Brain pericyte (primary cell): ENCODE results near the gene FSTL4.
"Not testable (repeated sequence)": the region's sequence is repeated elsewhere in the genome, so short reads cannot be mapped to it uniquely, and the experiment has no call there.

Source experiments
- DNase-seq: peaks from one replicate; pipeline ENCODE4 v3.0.0-alpha.2; 2012; ENCODE audit warnings: low read depth, low spot score

The FSTL4 gene

DNA sequence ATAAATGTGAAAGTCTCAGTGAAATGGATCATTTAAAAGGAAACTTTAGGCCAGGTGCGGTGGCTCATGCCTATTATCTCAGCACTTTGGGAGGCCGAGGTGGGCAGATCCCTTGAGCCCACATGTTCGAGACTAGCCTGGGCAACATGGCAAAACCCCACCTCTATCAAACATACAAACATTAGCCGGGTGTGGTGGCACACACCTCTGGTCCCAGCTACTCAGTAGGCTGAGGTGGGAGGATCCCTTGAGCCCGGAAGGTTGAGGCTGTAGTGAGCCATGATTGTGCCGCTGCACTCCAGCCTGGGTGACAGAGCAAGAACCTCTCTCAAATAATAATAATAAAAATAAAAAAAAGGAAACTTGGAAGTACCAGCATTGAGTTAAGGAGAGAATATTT lies 384.4 kb downstream of the FSTL4 start:
- no peak for DNase-seq

DNA sequence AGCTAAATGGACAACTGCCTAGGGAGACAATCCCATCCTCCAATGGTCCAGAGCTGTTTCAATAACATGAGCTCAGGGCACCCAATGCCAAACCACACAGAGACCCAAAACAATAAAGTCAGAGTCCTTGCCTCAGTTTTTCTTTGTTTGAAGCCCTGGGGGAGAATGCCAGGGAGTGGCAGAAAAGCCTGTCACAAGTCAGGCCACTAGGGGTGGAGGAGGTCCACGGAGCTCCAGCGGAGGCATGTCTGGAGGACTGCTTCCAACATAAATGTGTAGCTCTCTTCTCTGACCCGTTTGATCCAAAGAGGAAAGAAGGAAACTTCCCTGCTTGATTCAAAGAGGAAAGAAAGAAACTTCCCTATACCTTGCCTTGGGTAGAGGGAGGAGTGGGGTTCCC lies 385.3 kb downstream of the FSTL4 start:
- DNase-seq: no peak

DNA sequence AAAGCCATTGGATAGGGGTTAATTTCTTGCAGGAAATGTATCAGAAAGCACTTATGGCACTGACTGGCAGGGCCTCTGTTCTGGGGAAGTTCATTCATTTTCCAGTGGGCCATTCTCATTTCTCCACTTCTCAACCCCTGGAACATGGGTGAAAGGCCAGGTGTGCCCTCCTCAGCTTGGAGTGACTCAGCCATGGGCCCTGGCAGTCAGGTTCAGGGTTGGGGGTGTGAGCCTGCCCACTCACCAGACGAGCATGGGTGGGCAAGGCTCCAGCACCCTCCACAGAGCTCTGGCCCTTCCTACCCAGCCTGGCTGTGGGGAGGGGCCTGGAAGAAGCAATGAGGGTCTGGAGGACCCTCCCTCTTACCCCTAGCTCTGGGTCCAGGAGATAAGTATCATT lies 386.2 kb downstream of the FSTL4 start:
- no peak for DNase-seq

DNA sequence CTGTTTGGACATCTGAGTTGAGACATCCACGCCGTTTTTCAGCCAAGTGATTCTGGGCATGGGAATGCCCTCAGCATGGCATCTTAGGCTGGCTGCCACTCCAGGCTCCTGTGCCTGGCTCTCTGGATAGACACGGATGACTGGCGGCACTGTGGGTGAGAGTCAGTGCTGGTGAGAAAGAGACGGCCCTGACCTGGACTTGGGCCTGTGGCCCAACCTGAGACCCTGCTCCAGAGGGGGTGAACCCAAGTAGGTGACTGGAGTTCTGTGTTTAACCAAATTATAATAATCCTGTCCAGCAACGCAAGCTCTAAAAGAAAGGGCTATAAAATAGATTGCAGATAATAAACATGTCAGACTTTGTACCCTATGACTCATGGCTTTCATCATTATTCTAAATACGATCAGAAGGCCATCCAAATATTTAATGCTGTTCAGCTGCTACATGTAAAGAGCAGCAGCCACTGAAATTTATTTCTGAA lies 386.6 kb downstream of the FSTL4 start:
- no peak for DNase-seq

DNA sequence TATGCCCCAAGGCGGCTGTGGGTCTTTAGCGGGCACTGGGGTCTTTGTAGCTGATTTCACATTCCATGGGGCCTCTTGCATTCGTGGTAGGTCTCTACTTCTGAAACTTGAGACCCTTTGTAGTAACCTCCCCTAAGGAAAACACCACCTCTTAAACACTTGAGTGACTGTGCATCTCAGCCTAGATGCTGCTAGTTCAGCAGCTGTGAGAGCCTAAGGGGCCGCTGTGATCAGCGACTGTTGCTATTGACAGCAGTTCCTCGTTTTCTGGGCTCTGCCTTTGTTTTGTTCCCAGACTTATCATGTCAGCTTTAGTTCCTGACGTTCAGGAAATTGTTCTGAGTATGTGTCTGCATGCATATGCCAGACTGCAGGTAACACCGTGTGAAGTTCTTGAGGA lies 389.4 kb downstream of the FSTL4 start:
- no peak for DNase-seq

DNA sequence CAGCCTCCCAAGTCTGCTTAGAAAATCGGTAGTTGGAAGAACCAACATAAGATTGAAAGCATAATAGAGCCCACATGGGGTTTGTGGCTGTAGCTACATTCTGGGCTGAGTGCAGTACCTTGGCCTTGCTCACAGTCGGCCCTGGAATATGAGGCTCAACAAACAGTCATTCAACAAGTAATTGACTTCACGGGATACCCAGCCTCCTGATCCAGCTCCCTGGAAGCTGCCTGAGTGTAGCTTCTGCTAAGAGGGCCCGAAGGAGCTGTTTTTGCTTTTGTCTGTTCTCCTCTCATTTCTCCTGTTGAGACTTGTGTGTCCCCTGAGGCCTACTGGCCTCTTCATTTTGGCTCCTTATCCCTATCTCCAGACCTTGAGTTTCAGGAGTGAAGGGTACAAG lies 389.8 kb downstream of the FSTL4 start:
- no peak for DNase-seq

DNA sequence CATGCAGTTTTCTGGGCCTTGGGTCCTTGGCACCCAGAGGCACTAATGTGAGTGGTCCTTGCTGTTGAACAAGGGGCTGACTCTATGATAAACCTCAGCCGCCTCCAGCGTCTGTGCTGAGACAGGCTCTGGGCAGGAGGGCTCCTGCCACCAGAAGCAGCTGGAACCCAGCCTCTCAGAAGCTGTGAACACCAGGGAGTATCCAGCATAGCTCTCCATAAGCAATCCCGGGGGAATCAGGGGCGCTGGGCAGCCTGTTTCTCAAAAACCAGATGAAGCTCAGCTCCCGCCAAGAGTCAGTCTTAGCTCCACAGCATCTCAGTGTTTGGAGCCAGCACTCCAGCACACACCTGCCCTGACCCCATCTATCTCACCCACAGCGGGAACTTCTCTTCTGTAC lies 390.3 kb downstream of the FSTL4 start:
- DNase-seq: no peak

DNA sequence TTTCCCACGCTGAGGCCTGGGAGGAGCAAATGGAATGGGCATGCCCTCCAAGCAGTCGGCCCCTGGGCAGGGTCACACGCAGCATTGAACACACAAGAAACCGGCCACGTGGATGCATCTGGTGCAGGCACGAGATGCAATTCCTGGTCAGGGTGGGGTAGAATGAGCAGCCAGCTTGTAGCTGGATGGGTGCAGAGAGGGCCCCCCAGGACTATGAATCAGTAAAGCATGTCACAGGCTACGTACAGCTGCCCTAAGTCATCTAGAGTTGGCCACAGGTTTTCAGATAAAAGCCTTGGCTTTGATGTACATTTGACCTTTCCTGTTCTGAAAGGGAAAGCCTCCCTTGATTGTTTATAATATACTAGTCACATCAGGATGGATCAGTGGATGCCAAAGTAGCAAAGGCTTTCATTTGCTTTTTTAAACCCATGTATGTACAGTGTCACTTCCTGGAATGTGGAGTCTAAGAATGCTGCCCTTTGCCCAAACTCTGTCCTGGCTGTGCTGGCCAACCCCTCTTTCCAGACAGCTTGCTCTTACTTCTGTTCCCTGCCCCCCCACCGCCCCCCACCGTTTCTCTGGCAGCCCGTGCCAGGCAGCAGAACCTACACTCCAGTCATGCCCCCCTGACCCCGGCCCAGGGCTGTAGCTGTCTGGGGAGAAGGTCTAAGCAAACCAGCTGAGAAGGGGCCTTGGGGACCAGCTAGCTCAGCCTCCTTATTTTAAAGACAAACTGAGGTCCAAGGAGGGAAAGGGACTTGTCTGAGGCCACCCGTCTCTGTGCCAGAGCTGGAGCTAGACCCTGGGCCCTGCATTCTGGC lies 391.3 kb downstream of the FSTL4 start:
- no peak for DNase-seq

DNA sequence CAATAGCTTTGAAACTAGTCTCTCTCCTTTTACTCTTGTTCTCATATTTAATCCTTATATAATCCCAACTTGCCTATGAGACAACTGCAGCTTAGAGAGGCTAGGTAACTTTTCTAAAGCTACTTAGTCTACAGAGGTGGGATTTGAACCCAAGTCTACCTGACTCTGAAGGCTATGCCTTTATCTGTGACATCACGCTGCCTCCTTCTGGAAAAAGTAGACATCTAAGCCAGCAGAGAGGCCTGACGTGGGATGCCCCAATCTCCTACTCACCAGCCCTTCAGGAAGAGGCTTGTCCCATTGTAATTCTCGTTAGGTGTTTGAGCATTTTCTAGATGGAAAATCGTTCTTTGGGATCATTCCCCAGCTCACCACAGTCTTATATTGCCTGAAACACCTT lies 393.0 kb downstream of the FSTL4 start:
- no peak for DNase-seq

DNA sequence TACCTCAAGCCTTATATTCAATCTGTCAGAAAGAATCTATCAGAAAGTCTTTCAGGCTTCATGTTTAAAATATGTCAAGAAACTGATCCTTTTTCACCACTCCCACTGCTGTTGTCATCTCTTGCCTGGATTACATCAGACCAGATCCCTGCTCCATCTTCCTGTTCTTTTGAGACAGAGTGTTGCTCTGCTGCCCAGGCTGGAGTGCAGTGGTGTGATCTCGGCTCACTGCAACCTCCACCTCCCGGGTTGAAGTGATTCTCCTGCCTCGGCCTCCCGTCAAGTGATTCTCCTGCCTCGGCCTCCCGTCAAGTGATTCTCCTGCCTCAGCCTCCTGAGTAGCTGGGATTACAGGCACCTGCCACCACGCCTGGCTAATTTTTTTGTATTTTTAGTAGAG lies 396.2 kb downstream of the FSTL4 start:
- DNase-seq: not testable (repeated sequence)

DNA sequence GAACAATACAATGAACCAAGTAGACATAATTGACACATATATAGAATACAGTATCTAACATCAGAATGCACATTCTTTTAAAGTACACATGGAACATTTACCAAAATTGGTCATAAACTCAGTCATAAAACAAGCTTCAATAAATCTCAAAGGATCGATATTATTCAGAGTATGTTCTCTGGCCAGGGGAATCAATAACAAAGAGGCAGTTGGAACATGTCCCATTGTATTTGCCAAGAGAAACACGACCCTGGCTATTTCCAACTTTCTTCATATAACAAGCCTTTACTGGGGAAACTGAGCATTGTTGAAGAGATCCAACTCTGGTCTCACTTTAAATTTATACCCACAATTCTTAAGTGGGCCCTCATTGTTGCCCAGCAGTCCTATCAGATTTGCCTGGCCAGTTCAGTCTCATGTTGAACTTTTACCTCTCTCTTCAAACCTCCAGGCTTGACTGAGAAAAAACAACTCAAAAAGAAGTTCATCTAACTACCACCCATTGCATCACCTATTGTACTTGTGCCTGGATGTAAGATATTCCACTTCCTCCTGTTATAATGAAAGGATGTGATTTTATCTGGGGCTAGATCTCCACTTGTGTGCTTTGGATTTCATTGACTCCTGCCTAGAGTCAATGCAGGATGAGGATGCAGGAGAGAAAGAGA lies 398.1 kb downstream of the FSTL4 start:
- no peak for DNase-seq

DNA sequence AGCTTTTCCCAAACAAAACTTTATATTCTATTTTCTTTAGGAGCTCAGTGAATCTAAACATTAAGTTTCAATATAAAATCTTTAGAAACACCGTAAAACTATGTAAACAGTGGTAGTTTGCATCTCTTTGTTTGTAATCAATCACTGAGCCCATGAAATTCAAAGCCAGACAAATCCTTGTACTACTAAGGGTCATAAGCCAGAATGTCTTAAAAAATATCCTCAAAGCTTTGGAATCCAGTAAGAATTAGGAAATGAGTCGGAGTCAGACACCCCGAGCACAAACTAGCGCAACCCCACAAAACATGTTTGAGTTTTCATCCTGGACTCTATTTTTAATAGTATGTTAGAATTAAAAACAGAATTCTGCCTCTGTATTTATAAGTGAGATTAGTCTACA lies 406.7 kb downstream of the FSTL4 start:
- DNase-seq: no peak

DNA sequence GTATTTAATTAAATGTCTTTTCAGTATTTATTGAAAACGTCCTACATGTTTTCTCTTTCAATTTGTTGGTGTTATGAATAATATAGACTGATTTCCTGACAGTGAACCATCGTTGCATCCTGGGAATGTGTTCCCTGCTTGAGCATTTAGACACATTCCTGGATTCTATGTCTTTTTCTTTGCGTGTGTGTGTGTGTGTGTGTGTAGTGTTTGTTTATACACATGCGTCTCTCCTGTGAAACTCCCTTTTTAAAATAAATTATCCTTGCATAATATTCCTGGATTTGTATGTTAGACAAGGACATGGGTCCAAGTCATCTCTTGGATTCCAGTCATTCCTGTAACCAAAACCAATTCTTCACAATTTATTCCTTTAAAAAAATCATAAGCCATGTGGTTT lies 407.1 kb downstream of the FSTL4 start:
- DNase-seq: no peak

DNA sequence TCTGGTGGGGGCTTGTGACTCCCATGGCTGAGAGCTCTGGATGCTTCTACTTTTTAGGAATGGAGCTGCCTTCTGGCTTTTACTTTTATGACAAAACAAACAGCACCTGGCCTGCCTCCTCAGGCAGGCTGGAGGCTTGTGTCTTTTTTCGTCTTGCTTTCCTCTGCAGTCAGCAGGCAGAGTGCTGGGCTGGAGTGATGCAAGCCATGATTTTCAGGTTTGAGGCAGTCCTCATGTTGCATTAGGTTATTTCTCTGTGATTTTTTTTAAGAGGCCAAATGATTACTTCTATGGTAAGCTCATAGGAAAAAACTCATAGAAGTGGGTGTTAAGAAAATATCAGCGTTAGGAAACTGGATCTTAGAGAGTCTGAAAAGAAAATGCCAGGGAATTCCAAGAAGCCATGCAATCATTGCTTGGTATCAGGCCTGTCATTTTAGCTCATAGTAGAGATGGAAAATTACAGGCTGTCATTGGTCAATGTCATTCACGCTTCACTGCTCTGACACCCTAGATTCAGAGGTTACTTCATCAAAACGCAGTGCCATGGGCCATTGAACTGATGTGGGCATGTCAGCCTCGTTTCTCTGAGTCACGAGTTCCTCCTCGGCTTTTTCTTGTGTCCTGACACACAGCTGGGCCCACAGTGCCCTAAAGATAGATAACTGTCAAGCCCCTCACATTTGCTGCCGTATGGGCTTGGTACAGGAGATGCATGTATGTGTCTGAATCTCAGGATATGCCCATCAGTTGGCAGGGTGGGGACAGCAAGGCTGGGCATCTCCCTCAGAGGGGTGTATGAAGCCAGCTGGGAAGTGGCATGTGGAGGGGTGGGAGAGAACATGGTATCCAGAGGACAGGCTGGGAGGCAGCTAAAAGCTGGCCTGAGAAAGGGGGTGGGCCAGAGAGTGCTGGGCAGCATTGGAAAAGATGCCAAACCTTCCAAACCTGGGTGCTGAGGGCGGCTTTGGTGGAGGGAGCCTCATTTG lies 408.7 kb downstream of the FSTL4 start:
- DNase-seq: no peak

DNA sequence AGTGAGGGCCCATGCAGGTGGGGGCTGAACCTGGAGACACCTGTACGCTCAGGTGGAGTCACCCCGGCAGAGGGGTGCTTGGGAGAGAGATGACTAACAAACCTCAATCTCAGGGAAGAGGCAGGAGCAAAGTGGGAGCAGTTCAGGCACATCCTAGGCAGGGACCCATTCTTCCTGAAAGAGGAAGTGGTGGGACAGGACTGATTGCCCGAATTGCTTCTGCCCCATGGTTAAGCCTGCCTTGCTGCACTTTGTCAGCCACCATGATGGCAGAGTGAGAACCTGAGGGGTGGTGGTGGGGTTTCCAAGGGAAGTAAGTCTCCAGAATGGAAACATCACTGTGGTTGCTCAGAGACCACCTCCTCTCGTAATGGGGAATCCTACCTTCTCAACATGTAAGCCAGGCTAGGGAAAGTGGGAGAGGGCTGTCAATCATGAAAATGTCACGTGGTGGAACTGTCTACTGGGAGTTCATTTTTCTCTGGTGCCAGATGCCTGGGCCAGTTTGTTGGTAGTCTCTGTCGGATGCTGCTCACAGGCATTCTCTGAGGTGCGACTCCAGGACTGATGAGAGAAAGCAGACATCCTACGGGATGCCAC lies 410.2 kb downstream of the FSTL4 start:
- no peak for DNase-seq

DNA sequence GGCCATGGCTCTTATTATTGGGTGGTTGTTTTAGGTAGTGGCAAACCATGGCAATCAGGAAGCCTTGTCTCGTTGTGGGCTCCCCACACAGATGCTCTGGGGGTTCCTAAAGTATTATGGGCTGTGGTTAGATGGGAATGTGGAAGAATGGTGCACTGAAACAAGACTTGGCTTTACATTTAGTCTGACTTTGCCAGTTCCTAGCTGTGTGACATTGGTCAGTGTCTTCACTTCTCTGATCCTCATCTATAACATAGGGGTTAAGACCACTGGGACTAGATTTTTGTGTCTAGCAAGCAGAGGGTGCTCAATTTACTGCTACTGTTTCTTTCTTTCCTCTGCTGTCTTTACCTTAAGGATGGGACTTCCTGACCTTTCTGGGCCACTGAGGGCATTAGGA lies 411.0 kb downstream of the FSTL4 start:
- no peak for DNase-seq

DNA sequence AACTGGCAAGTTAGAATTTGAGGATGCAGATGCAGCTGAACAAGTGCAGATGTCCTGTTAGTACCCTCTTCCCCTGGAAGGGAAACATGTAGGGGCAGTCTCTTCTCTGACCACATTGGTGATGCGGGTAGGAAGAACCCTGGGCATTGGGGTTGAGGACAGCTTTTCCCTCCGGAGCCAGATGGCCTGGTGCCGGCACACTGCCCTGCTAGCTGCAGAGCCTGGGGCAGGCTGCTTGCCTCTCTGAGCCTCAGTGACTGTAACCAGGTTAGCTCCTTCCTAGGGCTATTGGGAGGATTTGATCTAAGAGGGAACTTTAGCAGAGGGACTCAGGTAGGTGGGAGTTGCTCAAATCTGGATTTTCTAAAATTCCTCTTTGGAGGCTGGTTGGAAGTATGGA lies 412.1 kb downstream of the FSTL4 start:
- DNase-seq: no peak

DNA sequence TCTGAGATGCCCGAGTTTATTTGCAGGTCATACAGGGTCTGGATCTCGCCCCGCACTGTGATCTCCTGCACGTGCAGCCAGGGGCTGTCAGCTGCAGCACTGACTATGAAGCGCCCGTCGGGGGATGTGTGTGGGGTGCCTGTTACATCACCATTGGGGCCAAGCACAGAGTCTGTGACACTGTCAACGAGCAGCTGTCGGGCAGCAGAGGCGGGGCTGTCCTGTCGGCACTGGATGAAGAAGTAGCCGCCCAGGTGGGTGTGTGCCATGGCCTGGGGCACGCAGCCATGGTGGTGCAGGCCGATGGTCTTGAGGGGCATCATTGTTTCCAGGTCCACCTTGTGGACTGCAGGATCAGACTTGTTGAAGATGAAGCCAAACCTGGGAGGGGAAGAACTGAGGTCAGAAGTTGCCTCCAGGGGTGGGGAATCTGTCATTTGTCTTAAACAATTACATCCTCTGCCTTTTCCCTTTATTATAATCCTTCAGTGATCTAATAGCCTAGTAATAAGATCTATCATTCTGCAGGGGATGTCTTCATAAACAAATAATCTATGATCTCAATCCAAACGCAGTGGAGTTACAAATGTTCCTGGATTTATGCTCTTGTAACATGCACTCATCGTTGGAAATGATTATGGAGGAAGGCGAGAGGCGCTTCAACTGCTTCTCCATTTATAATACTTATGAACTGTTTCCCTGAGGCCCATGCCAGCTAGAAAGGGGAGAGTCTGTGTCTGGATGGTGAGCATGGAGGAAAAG lies 412.7 kb downstream of the FSTL4 start:
- no peak for DNase-seq

DNA sequence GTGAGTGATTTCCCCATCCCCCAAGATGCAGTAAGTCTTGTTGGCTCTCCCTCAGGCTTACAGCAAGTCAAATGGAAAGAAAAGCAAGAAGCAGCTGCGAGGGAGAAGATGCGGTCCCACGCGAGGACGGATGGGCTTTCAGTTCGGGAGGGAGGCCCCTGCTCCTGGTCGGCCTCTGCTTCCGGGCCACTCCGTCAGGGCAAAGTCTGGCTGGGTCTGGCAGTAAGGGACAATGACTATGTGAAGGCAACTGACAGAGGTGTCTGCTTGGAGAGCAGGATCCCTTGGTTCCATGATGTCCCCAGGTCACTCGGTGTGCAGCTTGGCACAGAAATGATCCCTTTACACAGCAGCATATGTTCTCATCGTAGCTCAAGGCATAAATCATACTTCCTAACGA lies 413.8 kb downstream of the FSTL4 start:
- no peak for DNase-seq

DNA sequence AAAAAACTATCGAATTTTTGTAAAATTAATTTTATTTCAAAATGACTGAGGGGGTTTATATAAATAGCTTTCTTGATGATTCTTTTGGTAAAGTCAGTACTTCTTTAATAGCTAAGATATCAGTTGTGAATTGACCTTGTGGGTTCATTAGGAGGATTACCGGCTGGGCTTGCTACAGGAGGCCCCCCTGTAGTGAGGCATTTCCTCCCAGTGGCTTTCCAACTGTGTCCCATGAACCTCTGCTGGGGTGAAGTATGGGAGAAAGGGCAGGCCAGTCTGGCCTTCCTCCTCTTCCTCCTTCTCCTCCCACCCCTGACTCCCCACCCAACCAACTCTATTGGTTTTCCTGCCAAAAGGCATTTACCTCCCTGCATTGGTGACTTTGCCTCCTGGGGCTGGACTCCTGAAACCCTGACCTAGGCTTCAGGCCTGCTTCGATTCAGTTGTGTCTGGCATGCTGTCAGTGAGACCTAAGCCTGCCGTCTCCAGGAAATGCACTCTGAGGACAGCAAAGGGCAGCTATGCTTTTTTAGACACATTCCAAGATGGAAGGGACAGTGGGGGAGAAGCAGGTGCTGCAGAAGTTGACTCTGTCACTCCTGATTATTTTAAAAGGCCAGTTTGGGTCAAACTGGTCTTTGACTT lies 415.8 kb downstream of the FSTL4 start:
- no peak for DNase-seq
